IMR-90 (cell line): ENCODE data around the gene ALLC. TPM values are rescaled to one million over a fixed set of nuclear protein-coding genes. Genes with fewer than 3 reads are reported as not detected.

Experiments used
- ATAC-seq: fragments of 200-7000 bp; cut with Tn5 transposase; 2 replicates; pipeline ENCODE4 v1.9.1; 2020; ENCODE audit warnings: low read depth, mild to moderate bottlenecking, moderate library complexity
- BruUV-seq: library from RNA; stranded (reverse); fragments of 400-500 nt; replicated peaks from 2 replicates; lab custom pipeline; 2021; lab: Mats Ljungman, UMichigan
- CTCF ChIA-PET: fragments of 300-600 bp; formaldehyde crosslinking; extraction: SDS; loops from one replicate; lab custom pipeline; 2021; ENCODE audit warnings: antibody characterized with exemption; lab: Yijun Ruan, JAX
- POLR2A ChIA-PET: fragments of 300-600 bp; sonication (Branson Sonifier 250); formaldehyde crosslinking; loops from one replicate; lab custom pipeline; 2022; ENCODE audit warnings: antibody characterized with exemption; ENCODE audit not compliant: unreplicated experiment; lab: Charles Lee
- DNase-seq: peaks from one replicate; pipeline ENCODE4 v3.0.0; 2013
- H2AFZ ChIP-seq: replicated peaks from 2 replicates; pipeline ENCODE3; 2013; ENCODE audit warnings: low read length, mild to moderate bottlenecking; ENCODE audit not compliant: poor library complexity
- H2AK5ac ChIP-seq: 2 replicates; pipeline ENCODE4 v1.6.1; 2013; ENCODE audit warnings: low read depth, low read length, inconsistent platforms
- H2AK9ac ChIP-seq: replicated peaks from 2 replicates; pipeline ENCODE3; 2013; ENCODE audit warnings: mild to moderate bottlenecking, low read depth, low read length, moderate library complexity; ENCODE audit not compliant: poor library complexity
- H2BK120ac ChIP-seq: 2 replicates; pipeline ENCODE4 v1.6.1; 2013; ENCODE audit warnings: low read depth, low read length, inconsistent platforms
- H2BK15ac ChIP-seq: 3 replicates; pipeline ENCODE4 v1.6.1; 2013; ENCODE audit warnings: low read depth, low read length, inconsistent platforms
- H2BK20ac ChIP-seq: 2 replicates; pipeline ENCODE4 v1.6.1; 2013; ENCODE audit warnings: low read depth, mild to moderate bottlenecking, inconsistent platforms, low read length, moderate library complexity
- H2BK5ac ChIP-seq: 2 replicates; pipeline ENCODE4 v1.6.1; 2013; ENCODE audit warnings: mild to moderate bottlenecking, low read depth, low read length, inconsistent platforms; ENCODE audit not compliant: poor library complexity, severe bottlenecking
- H3K14ac ChIP-seq: replicated peaks from 2 replicates; pipeline ENCODE4 v1.6.1; 2013; ENCODE audit warnings: low read depth, low read length, inconsistent platforms
- H3K18ac ChIP-seq: 2 replicates; pipeline ENCODE4 v1.6.1; 2013; ENCODE audit warnings: low read depth, low read length, control low read depth
- H3K23ac ChIP-seq: 2 replicates; pipeline ENCODE4 v1.6.1; 2013; ENCODE audit warnings: low read depth, low read length, inconsistent platforms
- H3K27ac ChIP-seq: 2 replicates; pipeline ENCODE4 v1.5.1; 2013; ENCODE audit warnings: mild to moderate bottlenecking, control low read depth, low read length; ENCODE audit not compliant: insufficient read depth
- H3K27me3 ChIP-seq: 2 replicates; pipeline ENCODE4 v1.6.1; 2013; ENCODE audit warnings: low read length; ENCODE audit not compliant: control insufficient read depth, insufficient read depth
- H3K36me3 ChIP-seq: 2 replicates; pipeline ENCODE4 v1.6.1; 2013; ENCODE audit warnings: low read length, mixed read lengths; ENCODE audit not compliant: control insufficient read depth, insufficient read depth
- H3K4ac ChIP-seq: 2 replicates; pipeline ENCODE4 v1.6.1; 2013; ENCODE audit warnings: low read depth, low read length, inconsistent platforms
- H3K4me1 ChIP-seq: 2 replicates; pipeline ENCODE4 v1.6.1; 2013; ENCODE audit warnings: low read length, mixed read lengths; ENCODE audit not compliant: control insufficient read depth, insufficient read depth
- H3K4me2 ChIP-seq: 2 replicates; pipeline ENCODE4 v1.6.1; 2013; ENCODE audit warnings: low read depth, mild to moderate bottlenecking, control low read depth, low read length, moderate library complexity
- H3K4me3 ChIP-seq: 2 replicates; pipeline ENCODE4 v1.5.1; 2013; ENCODE audit warnings: low read depth, mild to moderate bottlenecking, control low read depth, low read length, moderate library complexity; ENCODE audit not compliant: insufficient read depth
- H3K56ac ChIP-seq: 2 replicates; pipeline ENCODE4 v1.6.1; 2013; ENCODE audit warnings: low read length, inconsistent platforms; ENCODE audit not compliant: insufficient read depth; ENCODE audit errors: extremely low read depth
- H3K79me1 ChIP-seq, 2 experiments: 2 replicates each; pipeline ENCODE4 v1.6.1; 2013; ENCODE audit warnings: low read length in 2 of 2, inconsistent platforms in 1 of 2, low read depth in 1 of 2
- H3K9ac ChIP-seq: 2 replicates; pipeline ENCODE4 v1.6.1; 2013; ENCODE audit warnings: low read depth, low read length, control low read depth
- H3K9me1 ChIP-seq: 2 replicates; pipeline ENCODE4 v1.6.1; 2013; ENCODE audit warnings: low read length, inconsistent platforms; ENCODE audit not compliant: insufficient read depth
- H3K9me3 ChIP-seq: 2 replicates; pipeline ENCODE4 v1.6.1; 2013; ENCODE audit warnings: low read length; ENCODE audit not compliant: control insufficient read depth, insufficient read depth
- H4K20me1 ChIP-seq: 2 replicates; pipeline ENCODE4 v1.6.1; 2013; ENCODE audit warnings: low read length, inconsistent platforms; ENCODE audit not compliant: insufficient read depth
- H4K5ac ChIP-seq: 2 replicates; pipeline ENCODE4 v1.6.1; 2013; ENCODE audit warnings: mild to moderate bottlenecking, low read depth, low read length, control low read depth
- H4K8ac ChIP-seq, 2 experiments: 2 replicates each; pipeline ENCODE4 v1.6.1; 2013; ENCODE audit warnings: low read depth in 2 of 2, low read length in 2 of 2, control low read depth in 1 of 2, inconsistent platforms in 1 of 2
- H4K91ac ChIP-seq: 2 replicates; pipeline ENCODE4 v1.6.1; 2013; ENCODE audit warnings: low read depth, low read length, inconsistent platforms; ENCODE audit not compliant: insufficient read depth
- BHLHE40 ChIP-seq: fragments of 150-350 bp; IDR thresholded peaks from 2 replicates; pipeline ENCODE4 v1.6.1; 2016; ENCODE audit warnings: mild to moderate bottlenecking, low read depth, low read length
- CEBPB ChIP-seq: IDR thresholded peaks from 2 replicates; pipeline ENCODE4 v1.6.1; 2012; ENCODE audit warnings: low read depth, low read length, improper control_type of control experiment
- CHD1 ChIP-seq: IDR thresholded peaks from 2 replicates; pipeline ENCODE4 v1.6.1; 2012; ENCODE audit warnings: low read depth, low read length, improper control_type of control experiment
- FOS ChIP-seq: fragments of 150-350 bp; IDR thresholded peaks from 2 replicates; pipeline ENCODE4 v1.6.1; 2016; ENCODE audit warnings: low read depth, low read length
- MAFK ChIP-seq: IDR thresholded peaks from 2 replicates; pipeline ENCODE4 v1.6.1; 2012; ENCODE audit warnings: low read depth, low read length, improper control_type of control experiment
- MAZ ChIP-seq: IDR thresholded peaks from 2 replicates; pipeline ENCODE4 v1.6.1; 2012; ENCODE audit warnings: low read depth, mild to moderate bottlenecking, low read length, improper control_type of control experiment, moderate library complexity, borderline replicate concordance
- MXI1 ChIP-seq: IDR thresholded peaks from 2 replicates; pipeline ENCODE4 v1.6.1; 2012; ENCODE audit warnings: low read depth, mild to moderate bottlenecking, low read length, moderate library complexity, borderline replicate concordance
- POLR2A ChIP-seq: IDR thresholded peaks from 2 replicates; pipeline ENCODE4 v1.6.1; 2012; ENCODE audit warnings: mild to moderate bottlenecking, low read depth, low read length
- RAD21 ChIP-seq: IDR thresholded peaks from 2 replicates; pipeline ENCODE4 v1.6.1; 2012; ENCODE audit warnings: low read length, improper control_type of control experiment
- RCOR1 ChIP-seq: IDR thresholded peaks from 2 replicates; pipeline ENCODE4 v1.6.1; 2012; ENCODE audit warnings: mild to moderate bottlenecking, low read length, improper control_type of control experiment; ENCODE audit not compliant: insufficient replicate concordance
- RFX5 ChIP-seq: IDR thresholded peaks from 2 replicates; pipeline ENCODE4 v1.8.0; 2012; ENCODE audit warnings: low read depth, mild to moderate bottlenecking, low read length, moderate library complexity
- SMC3 ChIP-seq: fragments of 150-350 bp; IDR thresholded peaks from 2 replicates; pipeline ENCODE4 v1.6.1; 2016; ENCODE audit warnings: low read depth, mild to moderate bottlenecking, antibody characterized with exemption, low read length, moderate library complexity
- whole genome bisulfite sequencing, 2 experiments: methylation state at CpG; one replicate each; pipeline versions ENCODE4 v1.1.5 to v1.1.7; 2013; ENCODE audit warnings: missing lambda C conversion rate in 2 of 2; ENCODE audit not compliant: insufficient read length in 1 of 2; ENCODE audit errors: extremely low coverage in 2 of 2; 5-methylcytosine and 5-hydroxymethylcytosine counted together
- dilution Hi-C: fragments of 300-500 bp; cut with HindIII; formaldehyde crosslinking; loops from one replicate; pipeline ENCODE4 v1.14.3; 2018; ENCODE audit warnings: low sequenced_read_pairs; ENCODE audit not compliant: unreplicated experiment
- in situ Hi-C: fragments of 300-500 bp; cut with MboI; formaldehyde crosslinking; loops from 3 replicates; pipeline ENCODE4 v1.14.3; 2019; ENCODE audit warnings: low sequenced_read_pairs, inconsistent platforms, mixed read lengths
- intact Hi-C: fragments of 100-400 bp; cut with micrococcal nuclease; formaldehyde crosslinking; loops from 2 replicates; pipeline ENCODE4 v1.10.0; 2022
- polyA plus RNA-seq, 3 experiments: library from polyadenylated mRNA; depleted of rRNA; stranded (reverse); fragments of >200 nt; gene quantifications; 2 replicates each; pipeline ENCODE4 v1.2.3, GENCODE V29; 2012; ENCODE audit warnings: low replicate concordance in 1 of 3
- total RNA-seq: library from RNA; depleted of rRNA; stranded (reverse); fragments of >200 nt; gene quantifications from 2 replicates; pipeline ENCODE4 v1.2.3, GENCODE V29; 2012
- TF ChIP-seq, protein P1 (sequence below): conservative IDR thresholded peaks from 2 replicates; pipeline ENCODE4 v1.5.1; 2012; ENCODE audit warnings: mild to moderate bottlenecking, low read depth, low read length, improper control_type of control experiment
- TF ChIP-seq, protein P2 (sequence below): fragments of 150-350 bp; IDR thresholded peaks from 2 replicates; pipeline ENCODE4 v1.6.1; 2017; ENCODE audit warnings: mild to moderate bottlenecking, antibody characterized with exemption, low read length, low read depth
- TF ChIP-seq, protein P3 (sequence below): fragments of 150-350 bp; IDR thresholded peaks from 2 replicates; pipeline ENCODE4 v1.6.1; 2016; ENCODE audit warnings: low read depth, mild to moderate bottlenecking, low read length, moderate library complexity, borderline replicate concordance

The ALLC gene
- total and polyA plus RNA-seq, 2 of the 4 experiments (the other 2 are of a cell fraction): not detected

DNA sequence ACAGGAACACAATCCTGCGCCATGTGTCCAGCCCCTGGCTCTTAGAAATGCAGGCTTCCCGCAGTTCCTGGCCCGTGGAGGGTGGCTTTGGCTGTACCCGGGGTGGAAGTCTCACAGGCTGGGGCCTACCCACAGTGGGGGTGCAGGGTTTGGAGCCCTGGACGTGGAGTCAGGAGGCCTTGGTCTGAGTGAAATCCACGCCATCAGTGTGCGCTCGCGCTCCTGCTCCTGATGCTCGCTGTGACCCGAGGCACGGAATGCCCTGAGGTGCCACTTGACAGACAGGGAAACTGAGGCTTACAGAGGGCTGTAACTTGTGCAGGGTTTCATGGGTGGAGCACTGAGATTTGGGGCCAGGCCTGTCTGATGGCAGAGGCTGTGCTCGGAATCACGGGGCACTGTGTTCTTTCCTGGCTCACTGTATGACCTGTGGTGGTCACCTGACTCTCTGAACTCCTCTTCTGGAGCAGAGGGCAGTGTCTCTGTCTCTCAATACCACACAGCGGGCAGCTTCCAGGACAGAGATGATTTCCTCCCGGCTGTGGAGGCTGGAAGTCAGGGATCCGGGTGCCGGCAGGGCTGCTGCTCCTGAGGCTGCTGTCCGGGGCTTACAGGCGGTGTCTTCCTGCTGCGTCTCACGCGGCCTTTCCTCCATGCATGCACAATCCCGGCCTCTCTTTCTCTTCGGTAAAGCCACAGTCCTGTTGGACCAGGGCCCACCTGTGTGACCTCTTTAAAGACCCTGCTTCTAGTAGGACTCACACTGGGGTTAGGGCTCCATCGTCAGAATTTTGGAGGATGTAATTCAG lies 25.9 kb upstream of the ALLC start:
- H3K9me3 ChIP-seq: no peaks in the 10 kb centered on the region
- no peaks in the 10 kb centered on the region; a peak in 1 of 4 replicates for H3K79me1 ChIP-seq
- 90% methylated on average over 21 of the region's 26 CpGs; no CpG with 5 or more reads in 1 of the 2 experiments for WGBS, 2 experiments
- H3K23ac ChIP-seq: no peak overlapping the region
- H3K27ac ChIP-seq: no peak overlapping the region
- H3K9ac ChIP-seq: no peak overlapping the region
- no peak overlapping the region for H2BK15ac ChIP-seq
- no peak overlapping the region for H3K14ac ChIP-seq
- no peak for DNase-seq
- no peaks in the 10 kb centered on the region for H4K20me1 ChIP-seq
- no peak overlapping the region for H4K5ac ChIP-seq
- H2BK20ac ChIP-seq: no peak overlapping the region
- peaks cover 6% of the 10 kb centered on the region for H3K9me1 ChIP-seq
- no TSS peak for BruUV-seq
- H4K8ac ChIP-seq: no peak overlapping the region
- H3K27me3 ChIP-seq: peaks cover 4% of the 10 kb centered on the region; the same call in 1 of the 2 replicates
- H2AFZ ChIP-seq: no peak overlapping the region
- H3K4me1 ChIP-seq: peaks cover 5% of the 10 kb centered on the region; the same call in 1 of the 2 replicates
- POLR2A ChIA-PET: no interaction called here
- no peak overlapping the region for H2BK120ac ChIP-seq
- H2AK5ac ChIP-seq: no peak overlapping the region
- no peak overlapping the region for H3K4me3 ChIP-seq
- ATAC-seq: no peak
- intact Hi-C loops (loop anchor here (5.0 kb wide), 1 partner anchor 35 kb away; the partner anchor contains the start of gene COLEC11), dilution Hi-C loops (no loop called here), in situ Hi-C loops (no loop called here)
- no peak overlapping the region for H2BK5ac ChIP-seq
- H3K56ac ChIP-seq: no peak overlapping the region
- no peak overlapping the region for H3K18ac ChIP-seq
- no peak overlapping the region for H4K91ac ChIP-seq
- no peak overlapping the region for H3K4me2 ChIP-seq
- H3K36me3 ChIP-seq: no peaks in the 10 kb centered on the region
- no peak overlapping the region for H3K4ac ChIP-seq
- CTCF ChIA-PET: no interaction called here
- no peak overlapping the region for H2AK9ac ChIP-seq
- TF ChIP-seq BHLHE40 (no peak), MAZ (no peak), RAD21 (no peak), MAFK (no peak), FOS (no peak), SMC3 (no peak), CEBPB (no peak), MXI1 (no peak), POLR2A (no peak), CHD1 (no peak), RFX5 (no peak), RCOR1 (no peak)
- TF ChIP-seq, protein P1, sequence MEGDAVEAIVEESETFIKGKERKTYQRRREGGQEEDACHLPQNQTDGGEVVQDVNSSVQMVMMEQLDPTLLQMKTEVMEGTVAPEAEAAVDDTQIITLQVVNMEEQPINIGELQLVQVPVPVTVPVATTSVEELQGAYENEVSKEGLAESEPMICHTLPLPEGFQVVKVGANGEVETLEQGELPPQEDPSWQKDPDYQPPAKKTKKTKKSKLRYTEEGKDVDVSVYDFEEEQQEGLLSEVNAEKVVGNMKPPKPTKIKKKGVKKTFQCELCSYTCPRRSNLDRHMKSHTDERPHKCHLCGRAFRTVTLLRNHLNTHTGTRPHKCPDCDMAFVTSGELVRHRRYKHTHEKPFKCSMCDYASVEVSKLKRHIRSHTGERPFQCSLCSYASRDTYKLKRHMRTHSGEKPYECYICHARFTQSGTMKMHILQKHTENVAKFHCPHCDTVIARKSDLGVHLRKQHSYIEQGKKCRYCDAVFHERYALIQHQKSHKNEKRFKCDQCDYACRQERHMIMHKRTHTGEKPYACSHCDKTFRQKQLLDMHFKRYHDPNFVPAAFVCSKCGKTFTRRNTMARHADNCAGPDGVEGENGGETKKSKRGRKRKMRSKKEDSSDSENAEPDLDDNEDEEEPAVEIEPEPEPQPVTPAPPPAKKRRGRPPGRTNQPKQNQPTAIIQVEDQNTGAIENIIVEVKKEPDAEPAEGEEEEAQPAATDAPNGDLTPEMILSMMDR: no peak
- TF ChIP-seq, protein P2, sequence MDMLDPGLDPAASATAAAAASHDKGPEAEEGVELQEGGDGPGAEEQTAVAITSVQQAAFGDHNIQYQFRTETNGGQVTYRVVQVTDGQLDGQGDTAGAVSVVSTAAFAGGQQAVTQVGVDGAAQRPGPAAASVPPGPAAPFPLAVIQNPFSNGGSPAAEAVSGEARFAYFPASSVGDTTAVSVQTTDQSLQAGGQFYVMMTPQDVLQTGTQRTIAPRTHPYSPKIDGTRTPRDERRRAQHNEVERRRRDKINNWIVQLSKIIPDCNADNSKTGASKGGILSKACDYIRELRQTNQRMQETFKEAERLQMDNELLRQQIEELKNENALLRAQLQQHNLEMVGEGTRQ: no peak
- TF ChIP-seq, protein P3, sequence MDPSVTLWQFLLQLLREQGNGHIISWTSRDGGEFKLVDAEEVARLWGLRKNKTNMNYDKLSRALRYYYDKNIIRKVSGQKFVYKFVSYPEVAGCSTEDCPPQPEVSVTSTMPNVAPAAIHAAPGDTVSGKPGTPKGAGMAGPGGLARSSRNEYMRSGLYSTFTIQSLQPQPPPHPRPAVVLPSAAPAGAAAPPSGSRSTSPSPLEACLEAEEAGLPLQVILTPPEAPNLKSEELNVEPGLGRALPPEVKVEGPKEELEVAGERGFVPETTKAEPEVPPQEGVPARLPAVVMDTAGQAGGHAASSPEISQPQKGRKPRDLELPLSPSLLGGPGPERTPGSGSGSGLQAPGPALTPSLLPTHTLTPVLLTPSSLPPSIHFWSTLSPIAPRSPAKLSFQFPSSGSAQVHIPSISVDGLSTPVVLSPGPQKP: no peak
